OCI-LY1 (cell line): ENCODE results near the gene AGAP2.

ENCODE experiments used
- H2AFZ ChIP-seq: fragments of 200-600 bp; sonication (generic), shearing (Covaris generic); 2 replicates; pipeline ENCODE4 v1.6.0; 2014; ENCODE audit warnings: antibody characterized with exemption, mild to moderate bottlenecking, low read length
- H3F3A ChIP-seq: fragments of 200-600 bp; sonication (generic), shearing (Covaris generic); 2 replicates; pipeline ENCODE4 v1.6.0; 2014; ENCODE audit warnings: mild to moderate bottlenecking, antibody characterized with exemption, low read length, moderate library complexity; ENCODE audit not compliant: insufficient read depth
- H3K27ac ChIP-seq: fragments of 200-600 bp; sonication (generic); 2 replicates; pipeline ENCODE4 v1.5.1; 2014; ENCODE audit warnings: low read length, mixed run types, mild to moderate bottlenecking, low read depth; ENCODE audit not compliant: poor library complexity, severe bottlenecking
- H3K27me3 ChIP-seq: fragments of 200-600 bp; sonication (generic); 2 replicates; pipeline ENCODE4 v1.6.0; 2014; ENCODE audit warnings: antibody characterized with exemption, mild to moderate bottlenecking, low read length, moderate library complexity; ENCODE audit not compliant: insufficient read depth
- H3K36me3 ChIP-seq: fragments of 200-600 bp; sonication (generic); 2 replicates; pipeline ENCODE4 v1.6.1; 2014; ENCODE audit warnings: mild to moderate bottlenecking, antibody characterized with exemption, low read length, moderate library complexity, mixed read lengths; ENCODE audit not compliant: insufficient read depth
- H3K4me1 ChIP-seq: fragments of 200-600 bp; sonication (generic); 2 replicates; pipeline ENCODE4 v1.5.1; 2014; ENCODE audit warnings: mild to moderate bottlenecking, low read length, moderate library complexity; ENCODE audit not compliant: insufficient read depth, severe bottlenecking
- H3K4me2 ChIP-seq: fragments of 200-600 bp; sonication (generic), shearing (Covaris generic); 2 replicates; pipeline ENCODE4 v1.6.1; 2014; ENCODE audit warnings: low read length
- H3K4me3 ChIP-seq: fragments of 200-600 bp; sonication (generic); 2 replicates; pipeline ENCODE4 v1.5.1; 2014; ENCODE audit warnings: low read length, low read depth, mild to moderate bottlenecking, mixed read lengths; ENCODE audit not compliant: poor library complexity, severe bottlenecking
- H3K79me2 ChIP-seq: fragments of 200-600 bp; shearing (Covaris generic); 2 replicates; pipeline ENCODE4 v1.6.1; 2016; ENCODE audit warnings: mixed run types, low read length, mixed read lengths; ENCODE audit not compliant: insufficient read depth
- H3K9ac ChIP-seq: fragments of 200-600 bp; sonication (generic), shearing (Covaris generic); 2 replicates; pipeline ENCODE4 v1.6.1; 2014; ENCODE audit warnings: mild to moderate bottlenecking, low read length, mixed read lengths
- H3K9me2 ChIP-seq: fragments of 200-600 bp; sonication (generic), shearing (Covaris generic); 2 replicates; pipeline ENCODE4 v1.6.1; 2014; ENCODE audit warnings: low read depth, mild to moderate bottlenecking, low read length, mixed read lengths
- H3K9me3 ChIP-seq: fragments of 200-600 bp; shearing (Covaris generic); 2 replicates; pipeline ENCODE4 v1.6.1; 2014; ENCODE audit warnings: low read length, mixed read lengths
- H4K20me1 ChIP-seq: fragments of 200-600 bp; sonication (generic), shearing (Covaris generic); 2 replicates; pipeline ENCODE4 v1.6.0; 2016; ENCODE audit warnings: mild to moderate bottlenecking, low read length; ENCODE audit not compliant: insufficient read depth
- EZH2 ChIP-seq: fragments of 200-600 bp; sonication (generic), shearing (Covaris generic); IDR thresholded peaks from 2 replicates; pipeline ENCODE4 v1.8.0; 2017; ENCODE audit warnings: borderline replicate concordance, mixed run types, mild to moderate bottlenecking, antibody characterized with exemption, low read length, moderate library complexity, mixed read lengths
- TF ChIP-seq, protein P1 (sequence below): fragments of 200-600 bp; sonication (generic), shearing (Covaris generic); IDR thresholded peaks from 2 replicates; pipeline ENCODE4 v1.5.1; 2017; ENCODE audit warnings: mild to moderate bottlenecking, antibody characterized with exemption, low read length, moderate library complexity, mixed read lengths

AGAP2 gene

DNA sequence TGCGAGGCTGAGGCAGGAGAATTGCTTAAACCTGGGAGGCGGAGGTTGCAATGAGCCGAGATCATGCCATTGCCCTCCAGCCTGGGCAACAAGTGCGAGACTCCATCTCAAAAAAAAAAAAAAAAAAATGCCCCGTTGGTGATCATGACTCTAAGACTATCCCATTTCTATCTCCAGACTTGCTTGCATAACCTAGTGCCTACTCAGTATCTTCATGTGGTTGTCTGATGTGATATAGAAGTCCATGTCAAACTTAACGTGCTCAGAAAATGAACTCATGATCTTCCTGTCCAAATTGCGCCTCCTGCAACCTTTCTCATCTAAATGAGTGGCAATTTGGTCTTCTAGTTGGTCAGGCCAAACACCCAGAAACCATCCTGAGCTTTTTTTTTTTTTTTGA is 39.4 kb upstream of the AGAP2 start:
- H3K9ac ChIP-seq = no peak overlapping the region
- H3K27ac ChIP-seq = no peak overlapping the region
- no peak overlapping the region for H2AFZ ChIP-seq
- H4K20me1 ChIP-seq = no peaks in the 10 kb centered on the region
- H3F3A ChIP-seq = no peaks in the 10 kb centered on the region
- no peaks in the 10 kb centered on the region for H3K27me3 ChIP-seq
- H3K9me3 ChIP-seq = no peaks in the 10 kb centered on the region
- TF ChIP-seq, protein P1, sequence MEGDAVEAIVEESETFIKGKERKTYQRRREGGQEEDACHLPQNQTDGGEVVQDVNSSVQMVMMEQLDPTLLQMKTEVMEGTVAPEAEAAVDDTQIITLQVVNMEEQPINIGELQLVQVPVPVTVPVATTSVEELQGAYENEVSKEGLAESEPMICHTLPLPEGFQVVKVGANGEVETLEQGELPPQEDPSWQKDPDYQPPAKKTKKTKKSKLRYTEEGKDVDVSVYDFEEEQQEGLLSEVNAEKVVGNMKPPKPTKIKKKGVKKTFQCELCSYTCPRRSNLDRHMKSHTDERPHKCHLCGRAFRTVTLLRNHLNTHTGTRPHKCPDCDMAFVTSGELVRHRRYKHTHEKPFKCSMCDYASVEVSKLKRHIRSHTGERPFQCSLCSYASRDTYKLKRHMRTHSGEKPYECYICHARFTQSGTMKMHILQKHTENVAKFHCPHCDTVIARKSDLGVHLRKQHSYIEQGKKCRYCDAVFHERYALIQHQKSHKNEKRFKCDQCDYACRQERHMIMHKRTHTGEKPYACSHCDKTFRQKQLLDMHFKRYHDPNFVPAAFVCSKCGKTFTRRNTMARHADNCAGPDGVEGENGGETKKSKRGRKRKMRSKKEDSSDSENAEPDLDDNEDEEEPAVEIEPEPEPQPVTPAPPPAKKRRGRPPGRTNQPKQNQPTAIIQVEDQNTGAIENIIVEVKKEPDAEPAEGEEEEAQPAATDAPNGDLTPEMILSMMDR = no peak
- no peak for TF ChIP-seq EZH2
- no peaks in the 10 kb centered on the region for H3K9me2 ChIP-seq
- H3K4me3 ChIP-seq = no peak overlapping the region
- peaks cover 7% of the 10 kb centered on the region for H3K4me1 ChIP-seq
- no peaks in the 10 kb centered on the region for H3K36me3 ChIP-seq
- no peak overlapping the region for H3K4me2 ChIP-seq
- peaks cover 2% of the 10 kb centered on the region for H3K79me2 ChIP-seq

DNA sequence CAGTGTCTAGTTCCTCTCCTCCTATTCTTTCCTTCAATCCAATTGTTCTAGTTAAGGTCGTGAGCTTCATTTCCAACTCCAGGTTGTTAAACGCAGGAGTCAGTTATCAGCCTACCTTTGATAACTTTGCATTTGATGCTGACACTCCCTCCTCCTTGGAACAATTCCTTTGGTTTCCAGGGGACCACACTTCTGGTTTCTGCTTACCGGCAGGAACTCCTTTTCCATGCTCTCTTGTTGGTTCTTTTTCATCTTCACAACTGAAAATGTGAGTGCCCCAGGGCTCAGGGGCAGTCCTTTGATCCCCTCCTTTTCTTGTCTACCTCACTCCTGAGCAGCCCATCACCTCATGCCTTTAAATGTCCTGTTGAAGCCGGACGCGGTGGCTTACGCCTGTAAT is 38.8 kb upstream of the AGAP2 start:
- Histone ChIP-seq H3K9me2 (no peaks in the 10 kb centered on the region), H3F3A (no peaks in the 10 kb centered on the region), H2AFZ (no peak overlapping the region), H3K9ac (no peak overlapping the region), H4K20me1 (no peaks in the 10 kb centered on the region), H3K27me3 (no peaks in the 10 kb centered on the region), H3K79me2 (no peaks in the 10 kb centered on the region), H3K4me1 (peaks cover 12% of the 10 kb centered on the region), H3K36me3 (no peaks in the 10 kb centered on the region), H3K9me3 (no peaks in the 10 kb centered on the region), H3K4me2 (no peak overlapping the region), H3K27ac (no peak overlapping the region), H3K4me3 (no peak overlapping the region)
- no peak for TF ChIP-seq EZH2
- TF ChIP-seq, protein P1 = no peak

DNA sequence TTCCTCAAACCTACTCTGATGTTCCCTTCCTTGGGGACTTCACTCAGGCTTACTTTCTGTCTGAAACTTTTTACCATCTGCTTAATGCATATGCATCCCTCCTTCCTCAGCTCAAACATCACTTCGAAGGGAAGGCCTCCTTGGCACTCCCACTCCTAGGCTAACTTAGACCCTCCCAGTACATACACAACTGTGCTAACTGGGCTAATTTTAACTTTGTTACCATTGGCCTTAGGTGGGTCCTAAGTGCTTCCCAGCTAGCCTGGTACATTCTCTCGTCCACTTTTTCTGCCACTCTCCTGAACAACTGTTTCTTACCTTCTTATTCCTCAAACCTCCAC is 37.7 kb upstream of the AGAP2 start:
- Histone ChIP-seq H3F3A (no peaks in the 10 kb centered on the region), H3K27me3 (no peaks in the 10 kb centered on the region), H2AFZ (no peak overlapping the region), H4K20me1 (no peaks in the 10 kb centered on the region), H3K79me2 (no peaks in the 10 kb centered on the region), H3K27ac (no peak overlapping the region), H3K9ac (no peak overlapping the region), H3K4me3 (no peak overlapping the region), H3K4me1 (peaks cover 12% of the 10 kb centered on the region), H3K9me2 (no peaks in the 10 kb centered on the region), H3K36me3 (no peaks in the 10 kb centered on the region), H3K4me2 (no peak overlapping the region), H3K9me3 (no peaks in the 10 kb centered on the region)
- TF ChIP-seq, protein P1 = no peak; the same call in 1 of the 2 replicates
- no peak for TF ChIP-seq EZH2
